CD4-positive, CD25-positive, alpha-beta regulatory T cell (primary cell): ENCODE data around the gene DOCK3. TPM values are rescaled to one million over a fixed set of nuclear protein-coding genes. Genes with fewer than 3 reads are reported as not detected.

ENCODE experiments used
- polyA plus RNA-seq, 4 donors: library from polyadenylated mRNA; unstranded; fragments of 300-500 nt; fragmentation: Illumina TruSeq; gene quantifications; one replicate each; pipeline ENCODE4 v1.2.3, GENCODE V29; 2021
- total RNA-seq: library from RNA; stranded (reverse); gene quantifications from one replicate; pipeline ENCODE4 v1.2.3, GENCODE V29; 2022

Gene DOCK3
- total and polyA plus RNA-seq, 5 donors from 2014 or later = 0.03 to 0.35 (median 0.08) TPM

Other genes with a start within 250 kb of the DOCK3 start
- gene CACNA2D2, start 171.3 kb upstream of the DOCK3 start, total RNA-seq = 1.2 TPM
- under 1 TPM; 0.24 to 0.52 (median 0.28) TPM for gene CACNA2D2, start 171.3 kb upstream of the DOCK3 start, polyA plus RNA-seq
- 8.7 TPM for gene C3orf18, start 107.2 kb upstream of the DOCK3 start, total RNA-seq
- 10 to 100 TPM in 2 of 4 donors, 1 to 10 TPM in 2; 7.4 to 11.9 (median 10.6) TPM for gene C3orf18, start 107.2 kb upstream of the DOCK3 start, polyA plus RNA-seq
- gene HEMK1, start 105.4 kb upstream of the DOCK3 start, total RNA-seq = 21.1 TPM
- 10 to 100 TPM; 18.5 to 24.9 (median 23.1) TPM for gene HEMK1, start 105.4 kb upstream of the DOCK3 start, polyA plus RNA-seq
- 23.4 TPM for gene CISH, start 63.2 kb upstream of the DOCK3 start, total RNA-seq
- gene CISH, start 63.2 kb upstream of the DOCK3 start, polyA plus RNA-seq = 10 to 100 TPM; 40.5 to 66.7 (median 58.5) TPM
- 42.9 TPM for gene MAPKAPK3, start 57.8 kb upstream of the DOCK3 start, total RNA-seq
- 10 to 100 TPM; 47.0 to 52.9 (median 49.5) TPM for gene MAPKAPK3, start 57.8 kb upstream of the DOCK3 start, polyA plus RNA-seq